HUES64 (cell line): ENCODE data around the gene KCNK10.

ENCODE experiments used
- H3K27ac ChIP-seq: 2 replicates; pipeline ENCODE4 v1.7.0; 2013; ENCODE audit warnings: low read depth, low read length, inconsistent platforms
- H3K27me3 ChIP-seq: 2 replicates; pipeline ENCODE4 v1.6.1; 2013; ENCODE audit warnings: mild to moderate bottlenecking, low read length; ENCODE audit not compliant: insufficient read depth
- H3K36me3 ChIP-seq: 2 replicates; pipeline ENCODE4 v1.6.1; 2013; ENCODE audit warnings: mild to moderate bottlenecking, low read length; ENCODE audit not compliant: insufficient read depth
- H3K4me1 ChIP-seq: 2 replicates; pipeline ENCODE4 v1.6.1; 2013; ENCODE audit warnings: mild to moderate bottlenecking, low read length, moderate library complexity; ENCODE audit not compliant: insufficient read depth
- H3K4me3 ChIP-seq: 2 replicates; pipeline ENCODE4 v1.5.1; 2013; ENCODE audit warnings: mild to moderate bottlenecking, low read length, moderate library complexity
- H3K9ac ChIP-seq: 2 replicates; pipeline ENCODE4 v1.6.1; 2013; ENCODE audit warnings: mild to moderate bottlenecking, low read depth, low read length
- H3K9me3 ChIP-seq: 2 replicates; pipeline ENCODE4 v1.6.1; 2013; ENCODE audit warnings: low read depth, low read length; ENCODE audit not compliant: insufficient read depth
- WGBS: fragments of 150-250, 120-280 bp; methylation state at CpG from one replicate; pipeline ENCODE4 v1.1.7; 2013; ENCODE audit warnings: missing lambda C conversion rate; 5-methylcytosine and 5-hydroxymethylcytosine counted together

Gene KCNK10

GRCh38 chr14:88227693-88228092 lies 95.4 kb downstream of the KCNK10 start:
- no peaks in the 10 kb centered on the region for H3K36me3 ChIP-seq
- WGBS, result 93% methylated on average over 4 of the region's 4 CpGs
- H3K27me3 ChIP-seq, result no peaks in the 10 kb centered on the region
- no peaks in the 10 kb centered on the region for H3K4me1 ChIP-seq
- no peak overlapping the region for H3K9ac ChIP-seq
- no peak overlapping the region for H3K4me3 ChIP-seq
- no peak overlapping the region for H3K27ac ChIP-seq
- H3K9me3 ChIP-seq, result peaks cover under 1% of the 10 kb centered on the region; the same call in 1 of the 2 replicates

- WGBS, result 61% methylated on average over 3 of the region's 3 CpGs
- H3K9me3 ChIP-seq, result peaks cover 3% of the 10 kb centered on the region; the same call in 1 of the 2 replicates
- H3K4me1 ChIP-seq, result no peaks in the 10 kb centered on the region
- H3K27ac ChIP-seq, result no peak overlapping the region
- H3K4me3 ChIP-seq, result no peak overlapping the region
- no peak overlapping the region for H3K9ac ChIP-seq
- no peaks in the 10 kb centered on the region for H3K36me3 ChIP-seq
- H3K27me3 ChIP-seq, result no peaks in the 10 kb centered on the region
Observed at GRCh38 chr14:88225721-88226120, 97.3 kb downstream of the KCNK10 start.

- Histone ChIP-seq H3K4me3 (no peak overlapping the region), H3K4me1 (no peaks in the 10 kb centered on the region), H3K27ac (no peak overlapping the region), H3K9ac (no peak overlapping the region), H3K36me3 (no peaks in the 10 kb centered on the region), H3K27me3 (no peaks in the 10 kb centered on the region), H3K9me3 (peaks cover 3% of the 10 kb centered on the region; the same call in 1 of the 2 replicates)
- 84% methylated on average over 9 of the region's 9 CpGs for WGBS
Observed at GRCh38 chr14:88218119-88218915, 104.8 kb downstream of the KCNK10 start.

GRCh38 chr14:88212691-88213090 lies 110.4 kb downstream of the KCNK10 start:
- Histone ChIP-seq H3K9me3 (no peaks in the 10 kb centered on the region), H3K36me3 (no peaks in the 10 kb centered on the region), H3K9ac (no peak overlapping the region), H3K4me1 (no peaks in the 10 kb centered on the region), H3K27ac (no peak overlapping the region), H3K4me3 (no peak overlapping the region), H3K27me3 (no peaks in the 10 kb centered on the region)

GRCh38 chr14:88210426-88210825 lies 112.6 kb downstream of the KCNK10 start:
- Histone ChIP-seq H3K4me1 (no peaks in the 10 kb centered on the region), H3K4me3 (no peak overlapping the region), H3K27ac (no peak overlapping the region), H3K27me3 (no peaks in the 10 kb centered on the region), H3K9me3 (no peaks in the 10 kb centered on the region), H3K9ac (no peak overlapping the region), H3K36me3 (no peaks in the 10 kb centered on the region)
- 89% methylated on average over 8 of the region's 8 CpGs for WGBS

GRCh38 chr14:88209273-88209672 lies 113.8 kb downstream of the KCNK10 start:
- Histone ChIP-seq H3K4me3 (no peak overlapping the region), H3K27ac (no peak overlapping the region), H3K27me3 (no peaks in the 10 kb centered on the region), H3K36me3 (no peaks in the 10 kb centered on the region), H3K9me3 (no peaks in the 10 kb centered on the region), H3K4me1 (no peaks in the 10 kb centered on the region), H3K9ac (no peak overlapping the region)
- 90% methylated on average over 17 of the region's 17 CpGs for WGBS

- Histone ChIP-seq H3K4me3 (no peak overlapping the region), H3K36me3 (no peaks in the 10 kb centered on the region), H3K9ac (no peak overlapping the region), H3K27ac (no peak overlapping the region), H3K9me3 (no peaks in the 10 kb centered on the region), H3K4me1 (no peaks in the 10 kb centered on the region), H3K27me3 (no peaks in the 10 kb centered on the region)
- 85% methylated on average over 5 of the region's 5 CpGs for WGBS
Observed at GRCh38 chr14:88208858-88209257, 114.2 kb downstream of the KCNK10 start.

- H3K27me3 ChIP-seq, result no peaks in the 10 kb centered on the region
- no peak overlapping the region for H3K27ac ChIP-seq
- WGBS, result 93% methylated on average over 2 of the region's 4 CpGs
- no peaks in the 10 kb centered on the region for H3K36me3 ChIP-seq
- no peak overlapping the region for H3K9ac ChIP-seq
- no peak overlapping the region for H3K4me3 ChIP-seq
- no peaks in the 10 kb centered on the region for H3K4me1 ChIP-seq
- H3K9me3 ChIP-seq, result no peaks in the 10 kb centered on the region
Observed at GRCh38 chr14:88204221-88204620, 118.8 kb downstream of the KCNK10 start.

GRCh38 chr14:88203291-88203690 lies 119.8 kb downstream of the KCNK10 start:
- H3K9me3 ChIP-seq, result no peaks in the 10 kb centered on the region
- H3K9ac ChIP-seq, result no peak overlapping the region
- H3K36me3 ChIP-seq, result no peaks in the 10 kb centered on the region
- H3K4me3 ChIP-seq, result no peak overlapping the region
- no peaks in the 10 kb centered on the region for H3K4me1 ChIP-seq
- H3K27me3 ChIP-seq, result no peaks in the 10 kb centered on the region
- WGBS, result 91% methylated on average over 3 of the region's 3 CpGs
- no peak overlapping the region for H3K27ac ChIP-seq

GRCh38 chr14:88202286-88202685 lies 120.8 kb downstream of the KCNK10 start:
- Histone ChIP-seq H3K27me3 (no peaks in the 10 kb centered on the region), H3K9ac (no peak overlapping the region)
- WGBS, result 93% methylated on average over 4 of the region's 4 CpGs

GRCh38 chr14:88201851-88202250 lies 121.2 kb downstream of the KCNK10 start:
- WGBS, result 91% methylated on average over 2 of the region's 2 CpGs

More at GRCh38 chr14:88202286-88202685, 120.8 kb downstream of the KCNK10 start:
- Histone ChIP-seq H3K36me3 (no peaks in the 10 kb centered on the region), H3K4me3 (no peak overlapping the region), H3K4me1 (no peaks in the 10 kb centered on the region), H3K9me3 (no peaks in the 10 kb centered on the region), H3K27ac (no peak overlapping the region)

More at GRCh38 chr14:88201851-88202250, 121.2 kb downstream of the KCNK10 start:
- Histone ChIP-seq H3K27ac (no peak overlapping the region), H3K9ac (no peak overlapping the region), H3K36me3 (no peaks in the 10 kb centered on the region), H3K9me3 (no peaks in the 10 kb centered on the region), H3K4me3 (no peak overlapping the region), H3K27me3 (no peaks in the 10 kb centered on the region), H3K4me1 (no peaks in the 10 kb centered on the region)
